ENCODE data around the gene ARPC5.

ARPC5 gene

GRCh38 chr1:183612407-183612806, 23.2 kb downstream of the ARPC5 start:
- H3K27me3 ChIP-seq (replicated peaks; ENCODE audit: control insufficient read depth, insufficient read depth, low read length) = no peaks in the 10 kb centered on the region
- H3K36me3 ChIP-seq (ENCODE audit: control insufficient read depth, insufficient read depth, low read length) = no peaks in the 10 kb centered on the region
- H3K4me3 ChIP-seq (replicated peaks; ENCODE audit: low read depth, low read length) = no peak overlapping the region
- TF ChIP-seq CTCF (IDR thresholded peaks at IDR 0.05; ENCODE audit: insufficient read depth, low read length, poor library complexity, severe bottlenecking) = no peak
- no peak for DNase-seq (ENCODE audit: extremely low read depth, insufficient read length)

GRCh38 chr1:183611021-183611420, 24.6 kb downstream of the ARPC5 start:
- no peak overlapping the region for H3K4me3 ChIP-seq (replicated peaks; ENCODE audit: low read depth, low read length)
- H3K27me3 ChIP-seq (replicated peaks; ENCODE audit: control insufficient read depth, insufficient read depth, low read length) = no peaks in the 10 kb centered on the region
- no peak for TF ChIP-seq CTCF (IDR thresholded peaks at IDR 0.05; ENCODE audit: insufficient read depth, low read length, poor library complexity, severe bottlenecking)
- DNase-seq (ENCODE audit: extremely low read depth, insufficient read length) = no peak
- H3K36me3 ChIP-seq (ENCODE audit: control insufficient read depth, insufficient read depth, low read length) = no peaks in the 10 kb centered on the region

GRCh38 chr1:183609759-183610452, 25.7 kb downstream of the ARPC5 start:
- no peak overlapping the region for H3K4me3 ChIP-seq (replicated peaks; ENCODE audit: low read depth, low read length)
- DNase-seq (ENCODE audit: extremely low read depth, insufficient read length) = no peak
- H3K36me3 ChIP-seq (ENCODE audit: control insufficient read depth, insufficient read depth, low read length) = no peaks in the 10 kb centered on the region
- H3K27me3 ChIP-seq (replicated peaks; ENCODE audit: control insufficient read depth, insufficient read depth, low read length) = no peaks in the 10 kb centered on the region
- no peak for TF ChIP-seq CTCF (IDR thresholded peaks at IDR 0.05; ENCODE audit: insufficient read depth, low read length, poor library complexity, severe bottlenecking)

- H3K36me3 ChIP-seq (ENCODE audit: control insufficient read depth, insufficient read depth, low read length) = no peaks in the 10 kb centered on the region
- no peaks in the 10 kb centered on the region for H3K27me3 ChIP-seq (replicated peaks; ENCODE audit: control insufficient read depth, insufficient read depth, low read length)
- TF ChIP-seq CTCF (IDR thresholded peaks at IDR 0.05; ENCODE audit: insufficient read depth, low read length, poor library complexity, severe bottlenecking) = peak; percentile 78
- no peak overlapping the region for H3K4me3 ChIP-seq (replicated peaks; ENCODE audit: low read depth, low read length)
- DNase-seq (ENCODE audit: extremely low read depth, insufficient read length) = no peak
These were observed 26.3 kb downstream of the ARPC5 start for GRCh38 chr1:183609313-183609712.

- no peak for TF ChIP-seq CTCF (IDR thresholded peaks at IDR 0.05; ENCODE audit: insufficient read depth, low read length, poor library complexity, severe bottlenecking)
These were observed 28.1 kb downstream of the ARPC5 start for GRCh38 chr1:183607322-183607980.

More at GRCh38 chr1:183607322-183607980, 28.1 kb downstream of the ARPC5 start:
- Histone ChIP-seq H3K36me3 (ENCODE audit: control insufficient read depth, insufficient read depth, low read length) (no peaks in the 10 kb centered on the region), H3K4me3 (replicated peaks; ENCODE audit: low read depth, low read length) (no peak overlapping the region), H3K27me3 (replicated peaks; ENCODE audit: control insufficient read depth, insufficient read depth, low read length) (no peaks in the 10 kb centered on the region)
- DNase-seq (ENCODE audit: extremely low read depth, insufficient read length) = peak; percentile 44
